MCF 10A (cell line): ENCODE results near the gene SLC6A6. TPM values are rescaled to one million over a fixed set of nuclear protein-coding genes. Genes with fewer than 3 reads are reported as not detected.
A peak's percentile ranks its signal among the peaks of the same experiment; 100 is the strongest.
"Not testable (repeated sequence)": the region's sequence is repeated elsewhere in the genome, so short reads cannot be mapped to it uniquely, and the experiment has no call there.

Source experiments
- BruUV-seq: library from RNA; stranded (reverse); fragments of 400-500 nt; replicated peaks from 2 replicates; lab custom pipeline; 2021; lab: Mats Ljungman, UMichigan
- CTCF ChIA-PET: fragments of 300-600 bp; sonication (Branson Sonifier 250); formaldehyde crosslinking; extraction: SDS; loops from one replicate; lab custom pipeline; 2021; ENCODE audit warnings: antibody characterized with exemption, inconsistent platforms; lab: Yijun Ruan, JAX
- POLR2A ChIA-PET: fragments of 300-600, 350-650 bp; sonication (Branson Sonifier 250); formaldehyde crosslinking; extraction: SDS; loops from one replicate; lab custom pipeline; 2020; ENCODE audit warnings: antibody characterized with exemption, inconsistent platforms; lab: Yijun Ruan, JAX
- DNase-seq: peaks from one replicate; pipeline ENCODE4 v3.0.0-alpha.2; 2018; ENCODE audit not compliant: unreplicated experiment
- H3K27ac Mint-ChIP-seq: one replicate; pipeline ENCODE4 v1.8.0; 2022; ENCODE audit warnings: mild to moderate bottlenecking, low read depth, mixed read lengths; ENCODE audit not compliant: unreplicated experiment
- H3K27me3 Mint-ChIP-seq: one replicate; pipeline ENCODE4 v1.8.0; 2022; ENCODE audit warnings: mixed read lengths; ENCODE audit not compliant: insufficient read depth, unreplicated experiment
- H3K36me3 Mint-ChIP-seq: one replicate; pipeline ENCODE4 v1.8.0; 2022; ENCODE audit warnings: mild to moderate bottlenecking, moderate library complexity, mixed read lengths; ENCODE audit not compliant: insufficient read depth, unreplicated experiment
- H3K4me1 Mint-ChIP-seq: one replicate; pipeline ENCODE4 v1.8.0; 2022; ENCODE audit warnings: mixed read lengths; ENCODE audit not compliant: insufficient read depth, unreplicated experiment
- H3K4me3 Mint-ChIP-seq: one replicate; pipeline ENCODE4 v1.8.0; 2022; ENCODE audit warnings: mild to moderate bottlenecking, moderate library complexity, mixed read lengths; ENCODE audit not compliant: unreplicated experiment
- H3K9me3 Mint-ChIP-seq: one replicate; pipeline ENCODE4 v1.8.0; 2022; ENCODE audit warnings: mixed read lengths; ENCODE audit not compliant: unreplicated experiment
- intact Hi-C: fragments of 100-400 bp; cut with micrococcal nuclease; formaldehyde crosslinking; loops from 2 replicates; pipeline ENCODE4 v1.14.1; 2022
- total RNA-seq: library from RNA; stranded (reverse); gene quantifications from 2 replicates; pipeline ENCODE4 v1.2.3, GENCODE V29; 2022
- TF ChIP-seq, protein P1 (sequence below): fragments of 200-600 bp; IDR thresholded peaks from one replicate; pipeline ENCODE4 v1.8.0; 2022; ENCODE audit warnings: antibody characterized with exemption, mild to moderate bottlenecking; ENCODE audit not compliant: unreplicated experiment

Gene SLC6A6
- total RNA-seq, 1 experiment from 2014 or later: 7.6 TPM

DNA sequence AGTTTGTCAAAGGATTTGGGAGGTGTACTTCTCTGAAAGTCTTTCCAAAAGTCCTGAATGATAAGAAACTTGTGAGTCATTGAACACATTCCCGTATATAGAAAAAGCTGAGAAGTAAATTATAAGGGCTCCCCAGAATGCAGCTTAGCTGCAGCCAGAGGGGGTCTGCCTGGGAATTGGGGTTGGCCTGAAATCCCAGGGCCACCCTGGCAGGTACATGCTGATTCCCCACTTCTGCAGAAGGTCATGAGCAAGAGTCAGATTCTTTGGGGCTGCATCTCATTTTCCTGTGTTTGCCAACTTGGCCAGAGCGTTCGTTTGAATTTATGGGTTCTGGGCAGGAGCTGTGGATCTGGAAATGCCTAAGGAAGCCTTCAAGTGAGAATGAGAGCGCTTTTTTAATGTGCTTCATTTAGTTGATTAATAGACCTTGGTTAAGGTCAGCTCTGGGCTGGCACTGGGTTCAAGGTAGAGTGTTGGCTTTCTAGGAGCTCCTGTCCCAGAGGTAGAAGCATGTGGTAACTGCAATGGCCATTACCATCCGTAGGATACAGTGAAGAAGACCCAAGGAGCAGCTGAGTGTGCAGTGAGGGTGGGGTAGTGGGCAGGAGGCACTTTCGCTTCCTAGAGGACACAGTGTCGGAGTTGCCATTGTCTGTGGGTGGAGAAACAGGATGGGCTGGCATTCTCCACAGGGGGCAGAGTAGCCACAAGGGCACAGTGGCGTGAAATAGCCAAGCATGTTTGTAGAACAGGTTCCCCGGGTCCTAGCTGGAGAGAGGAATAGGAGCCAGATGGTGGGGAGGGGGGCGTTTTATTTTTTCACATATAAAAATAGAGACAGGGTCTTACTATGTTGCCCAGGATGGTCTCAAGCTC lies 3.2 kb downstream of the SLC6A6 start:
- H3K27ac Mint-ChIP-seq: peak overlapping the region; percentile 57
- DNase-seq: no peak
- intact Hi-C loops: no loop called here
- CTCF ChIA-PET: interaction anchor here (0.6 to 1.0 kb wide), 3 partner anchors 55 to 954 kb away, joined by 3 to 4 read pairs (median 3); no protein-coding TSS in a partner anchor
- H3K9me3 Mint-ChIP-seq: no peaks in the 10 kb centered on the region
- peaks cover 10% of the 10 kb centered on the region for H3K4me1 Mint-ChIP-seq
- H3K4me3 Mint-ChIP-seq: no peak overlapping the region
- BruUV-seq: no TSS peak
- POLR2A ChIA-PET: no interaction called here
- TF ChIP-seq, protein P1, sequence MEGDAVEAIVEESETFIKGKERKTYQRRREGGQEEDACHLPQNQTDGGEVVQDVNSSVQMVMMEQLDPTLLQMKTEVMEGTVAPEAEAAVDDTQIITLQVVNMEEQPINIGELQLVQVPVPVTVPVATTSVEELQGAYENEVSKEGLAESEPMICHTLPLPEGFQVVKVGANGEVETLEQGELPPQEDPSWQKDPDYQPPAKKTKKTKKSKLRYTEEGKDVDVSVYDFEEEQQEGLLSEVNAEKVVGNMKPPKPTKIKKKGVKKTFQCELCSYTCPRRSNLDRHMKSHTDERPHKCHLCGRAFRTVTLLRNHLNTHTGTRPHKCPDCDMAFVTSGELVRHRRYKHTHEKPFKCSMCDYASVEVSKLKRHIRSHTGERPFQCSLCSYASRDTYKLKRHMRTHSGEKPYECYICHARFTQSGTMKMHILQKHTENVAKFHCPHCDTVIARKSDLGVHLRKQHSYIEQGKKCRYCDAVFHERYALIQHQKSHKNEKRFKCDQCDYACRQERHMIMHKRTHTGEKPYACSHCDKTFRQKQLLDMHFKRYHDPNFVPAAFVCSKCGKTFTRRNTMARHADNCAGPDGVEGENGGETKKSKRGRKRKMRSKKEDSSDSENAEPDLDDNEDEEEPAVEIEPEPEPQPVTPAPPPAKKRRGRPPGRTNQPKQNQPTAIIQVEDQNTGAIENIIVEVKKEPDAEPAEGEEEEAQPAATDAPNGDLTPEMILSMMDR: no peak
- peaks cover 7% of the 10 kb centered on the region for H3K36me3 Mint-ChIP-seq
- H3K27me3 Mint-ChIP-seq: no peaks in the 10 kb centered on the region

DNA sequence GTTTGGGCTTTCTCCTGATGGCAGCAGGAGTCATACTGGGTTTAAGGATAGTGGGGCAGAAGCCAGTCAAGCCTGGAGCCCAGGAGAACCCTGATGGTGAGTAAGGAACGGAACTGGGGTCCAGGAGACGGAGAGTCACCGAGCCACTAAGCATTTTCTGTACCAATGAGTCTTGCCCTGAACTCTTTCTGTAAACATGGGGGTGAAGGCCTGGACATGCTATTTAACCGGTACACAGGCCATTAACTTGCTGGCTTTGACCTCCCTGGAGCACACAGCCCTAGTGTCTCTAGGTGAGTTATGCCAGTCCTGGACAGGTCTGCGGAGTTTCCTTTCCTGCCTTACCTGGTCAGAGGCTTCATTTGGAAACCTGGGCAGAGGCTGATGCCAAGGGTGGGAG lies 3.9 kb downstream of the SLC6A6 start:
- POLR2A ChIA-PET: interaction anchor here (0.7 kb wide), 1 partner anchor 285 kb away, joined by 3 read pairs; no protein-coding TSS in a partner anchor
- no peak overlapping the region for H3K27ac Mint-ChIP-seq
- BruUV-seq: no TSS peak
- no peak for DNase-seq
- peaks cover 18% of the 10 kb centered on the region for H3K4me1 Mint-ChIP-seq
- TF ChIP-seq, protein P1: no peak
- H3K4me3 Mint-ChIP-seq: no peak overlapping the region
- H3K9me3 Mint-ChIP-seq: no peaks in the 10 kb centered on the region
- intact Hi-C loops: no loop called here
- CTCF ChIA-PET: no interaction called here
- H3K36me3 Mint-ChIP-seq: peaks cover 7% of the 10 kb centered on the region
- H3K27me3 Mint-ChIP-seq: no peaks in the 10 kb centered on the region

DNA sequence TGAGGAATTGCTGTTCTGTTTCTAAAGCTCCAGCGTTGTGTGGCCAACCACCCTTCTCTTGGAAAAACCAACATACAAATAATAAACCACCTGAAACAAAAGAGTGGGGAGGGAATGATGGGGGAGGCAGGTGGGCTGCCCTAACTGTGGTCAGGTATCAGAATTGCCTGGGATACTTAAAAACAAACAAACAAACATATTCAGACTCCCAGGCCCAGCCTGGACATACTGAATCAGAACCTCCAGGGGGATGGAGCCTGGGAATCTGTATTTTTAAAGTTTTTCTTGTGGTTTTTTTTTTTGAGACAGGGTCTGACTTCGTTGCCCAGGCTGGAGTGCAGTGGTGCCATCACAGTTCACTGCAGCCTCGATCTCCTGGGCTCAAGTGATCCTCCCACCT lies 4.4 kb downstream of the SLC6A6 start:
- POLR2A ChIA-PET: interaction anchor here (0.7 kb wide), 1 partner anchor 286 kb away, joined by 3 read pairs; no protein-coding TSS in a partner anchor
- TF ChIP-seq, protein P1: no peak
- DNase-seq: no peak
- intact Hi-C loops: no loop called here
- no peak overlapping the region for H3K27ac Mint-ChIP-seq
- H3K9me3 Mint-ChIP-seq: no peaks in the 10 kb centered on the region
- no peaks in the 10 kb centered on the region for H3K27me3 Mint-ChIP-seq
- peaks cover 7% of the 10 kb centered on the region for H3K36me3 Mint-ChIP-seq
- H3K4me1 Mint-ChIP-seq: peaks cover 19% of the 10 kb centered on the region
- H3K4me3 Mint-ChIP-seq: no peak overlapping the region
- no TSS peak for BruUV-seq
- CTCF ChIA-PET: no interaction called here

DNA sequence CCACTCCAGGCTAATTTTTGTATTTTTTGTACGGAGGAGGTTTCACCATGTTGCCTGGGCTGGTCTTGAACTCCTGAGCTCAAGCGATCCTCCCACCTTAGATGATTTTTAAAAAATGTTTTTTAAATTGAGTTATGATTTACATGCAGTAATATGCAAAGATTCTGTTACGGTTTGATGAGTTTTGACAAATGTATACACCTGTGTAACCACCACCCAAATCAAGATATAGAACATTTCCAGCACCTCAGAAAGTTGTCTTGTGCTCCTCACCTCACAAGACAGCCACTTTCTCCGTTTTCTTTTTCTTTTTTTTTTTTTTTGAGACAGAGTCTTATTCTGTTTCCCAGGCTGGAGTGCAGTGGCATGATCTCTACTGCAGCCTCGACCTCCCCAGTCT lies 4.8 kb downstream of the SLC6A6 start:
- Mint-ChIP-seq H3K27me3 (no peaks in the 10 kb centered on the region), H3K4me1 (peaks cover 19% of the 10 kb centered on the region)
- intact Hi-C loops: no loop called here

DNA sequence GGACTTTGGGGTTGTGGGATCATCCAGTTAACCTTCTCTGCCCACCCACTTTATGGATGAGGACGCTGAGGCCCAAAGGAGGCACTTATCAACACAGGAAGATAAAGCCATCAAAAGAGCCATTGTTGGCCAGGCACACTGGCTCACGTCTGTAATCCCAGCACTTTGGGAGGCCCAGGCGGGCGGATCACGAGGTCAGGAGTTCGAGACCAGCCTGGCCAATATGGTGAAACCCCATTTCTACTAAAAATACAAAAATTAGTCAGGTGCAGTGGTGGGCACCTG lies 7.3 kb downstream of the SLC6A6 start:
- BruUV-seq, H3K27ac Mint-ChIP-seq, H3K27me3 Mint-ChIP-seq, intact Hi-C loops, H3K4me3 Mint-ChIP-seq, H3K9me3 Mint-ChIP-seq, POLR2A ChIA-PET, DNase-seq, H3K36me3 Mint-ChIP-seq: not testable (repeated sequence)
- peaks cover 28% of the 10 kb centered on the region for H3K4me1 Mint-ChIP-seq
- CTCF ChIA-PET: interaction anchor here (0.6 kb wide), 1 partner anchor 177 kb away, joined by 3 read pairs; no protein-coding TSS in a partner anchor

More for the DNA sequence above, 4.8 kb downstream of the SLC6A6 start:
- peaks cover 7% of the 10 kb centered on the region for H3K36me3 Mint-ChIP-seq
- no TSS peak for BruUV-seq
- no peaks in the 10 kb centered on the region for H3K9me3 Mint-ChIP-seq
- TF ChIP-seq, protein P1: no peak
- no peak overlapping the region for H3K27ac Mint-ChIP-seq
- DNase-seq: no peak
- H3K4me3 Mint-ChIP-seq: no peak overlapping the region
- ChIA-PET CTCF (interaction anchor here (0.6 to 1.6 kb wide), 2 partner anchors 50 to 204 kb away, joined by 3 read pairs; no protein-coding TSS in a partner anchor), POLR2A (interaction anchor here (0.7 kb wide), 1 partner anchor 286 kb away, joined by 3 read pairs; no protein-coding TSS in a partner anchor)
